ENCODE data around the gene THAP3.
"Not testable (repeated sequence)": the region's sequence is repeated elsewhere in the genome, so short reads cannot be mapped to it uniquely, and the experiment has no call there.

Gene THAP3

GRCh38 chr1:6635161-6635909 lies 10.7 kb downstream of the THAP3 start:
- no peaks in the 10 kb centered on the region for H3K4me1 ChIP-seq (ENCODE audit: insufficient read depth, low read length)
- peaks cover 12% of the 10 kb centered on the region for H4K20me1 ChIP-seq (ENCODE audit: insufficient read depth, low read length)
- no peak overlapping the region for H3K4me3 ChIP-seq (ENCODE audit: low read depth in 1 of 2, low read length in 2 of 2)
- H3K9ac ChIP-seq (ENCODE audit: low read depth, low read length), result no peak overlapping the region
- no peaks in the 10 kb centered on the region for H3K79me2 ChIP-seq (ENCODE audit: insufficient read depth, low read length)
- DNase-seq (no peak), ATAC-seq (ENCODE audit: insufficient read depth, low read depth) (no peak; the same call in 2 of the 3 replicates)
- H3K36me3 ChIP-seq (ENCODE audit: insufficient read depth, low read length), result peaks cover 90% of the 10 kb centered on the region
- H3K27ac ChIP-seq (ENCODE audit: low read length), result no peak overlapping the region
- no peak for TF ChIP-seq CTCF (IDR thresholded peaks at IDR 0.05; ENCODE audit: borderline replicate concordance, extremely low read depth, low read length, poor library complexity, severe bottlenecking)
- no peak for TF ChIP-seq EZH2 (IDR thresholded peaks at IDR 0.05; ENCODE audit: borderline replicate concordance, low read depth, low read length, severe bottlenecking)
- H3K4me2 ChIP-seq (ENCODE audit: insufficient read depth, low read length), result no peak overlapping the region
- H3K9me3 ChIP-seq (ENCODE audit: insufficient read depth, low read length, severe bottlenecking), result no peaks in the 10 kb centered on the region
- no peak overlapping the region for H2AFZ ChIP-seq (ENCODE audit: low read depth, low read length)
- H3K27me3 ChIP-seq (ENCODE audit: insufficient read depth, low read length, poor library complexity), result no peaks in the 10 kb centered on the region

- TF ChIP-seq CTCF (IDR thresholded peaks at IDR 0.05; ENCODE audit: borderline replicate concordance, extremely low read depth, low read length, poor library complexity, severe bottlenecking), result peak; percentile 14
- TF ChIP-seq EZH2 (IDR thresholded peaks at IDR 0.05; ENCODE audit: borderline replicate concordance, low read depth, low read length, severe bottlenecking), result no peak
- Histone ChIP-seq H3K27ac (ENCODE audit: low read length) (no peak overlapping the region), H4K20me1 (ENCODE audit: insufficient read depth, low read length) (peaks cover 12% of the 10 kb centered on the region), H3K79me2 (ENCODE audit: insufficient read depth, low read length) (no peaks in the 10 kb centered on the region), H3K4me3 (ENCODE audit: low read depth in 1 of 2, low read length in 2 of 2) (no peak overlapping the region), H3K9me3 (ENCODE audit: insufficient read depth, low read length, severe bottlenecking) (no peaks in the 10 kb centered on the region), H2AFZ (ENCODE audit: low read depth, low read length) (no peak overlapping the region), H3K4me1 (ENCODE audit: insufficient read depth, low read length) (no peaks in the 10 kb centered on the region), H3K27me3 (ENCODE audit: insufficient read depth, low read length, poor library complexity) (no peaks in the 10 kb centered on the region), H3K36me3 (ENCODE audit: insufficient read depth, low read length) (peaks cover 91% of the 10 kb centered on the region), H3K9ac (ENCODE audit: low read depth, low read length) (no peak overlapping the region), H3K4me2 (ENCODE audit: insufficient read depth, low read length) (no peak overlapping the region)
- no peak for ATAC-seq (ENCODE audit: insufficient read depth, low read depth)
- DNase-seq, result no peak
Observed at GRCh38 chr1:6635910-6636760, 11.5 kb downstream of the THAP3 start.

GRCh38 chr1:6636778-6637177 lies 12.1 kb downstream of the THAP3 start:
- DNase-seq; H3K79me2 ChIP-seq (ENCODE audit: insufficient read depth, low read length); H3K4me1 ChIP-seq (ENCODE audit: insufficient read depth, low read length); H3K27ac ChIP-seq (ENCODE audit: low read length); H3K4me2 ChIP-seq (ENCODE audit: insufficient read depth, low read length); H3K9me3 ChIP-seq (ENCODE audit: insufficient read depth, low read length, severe bottlenecking); ATAC-seq (ENCODE audit: insufficient read depth, low read depth); H3K9ac ChIP-seq (ENCODE audit: low read depth, low read length); H3K27me3 ChIP-seq (ENCODE audit: insufficient read depth, low read length, poor library complexity); H2AFZ ChIP-seq (ENCODE audit: low read depth, low read length); H3K4me3 ChIP-seq (ENCODE audit: low read depth in 1 of 2, low read length in 2 of 2): not testable (repeated sequence)
- peaks cover 12% of the 10 kb centered on the region for H4K20me1 ChIP-seq (ENCODE audit: insufficient read depth, low read length)
- peaks cover 92% of the 10 kb centered on the region for H3K36me3 ChIP-seq (ENCODE audit: insufficient read depth, low read length)

- H3K36me3 ChIP-seq (ENCODE audit: insufficient read depth, low read length), result peaks cover 93% of the 10 kb centered on the region
Observed at GRCh38 chr1:6637770-6638169, 13.1 kb downstream of the THAP3 start.

More at GRCh38 chr1:6637770-6638169, 13.1 kb downstream of the THAP3 start:
- Histone ChIP-seq H3K4me3 (ENCODE audit: low read depth in 1 of 2, low read length in 2 of 2) (no peak overlapping the region), H3K79me2 (ENCODE audit: insufficient read depth, low read length) (no peaks in the 10 kb centered on the region), H3K9me3 (ENCODE audit: insufficient read depth, low read length, severe bottlenecking) (no peaks in the 10 kb centered on the region), H2AFZ (ENCODE audit: low read depth, low read length) (no peak overlapping the region), H4K20me1 (ENCODE audit: insufficient read depth, low read length) (peaks cover 5% of the 10 kb centered on the region), H3K4me1 (ENCODE audit: insufficient read depth, low read length) (no peaks in the 10 kb centered on the region), H3K27me3 (ENCODE audit: insufficient read depth, low read length, poor library complexity) (no peaks in the 10 kb centered on the region), H3K27ac (ENCODE audit: low read length) (no peak overlapping the region), H3K4me2 (ENCODE audit: insufficient read depth, low read length) (no peak overlapping the region), H3K9ac (ENCODE audit: low read depth, low read length) (no peak overlapping the region)
- ATAC-seq (ENCODE audit: insufficient read depth, low read depth) (no peak), DNase-seq (no peak)
- TF ChIP-seq CTCF (IDR thresholded peaks at IDR 0.05; ENCODE audit: borderline replicate concordance, extremely low read depth, low read length, poor library complexity, severe bottlenecking) (no peak), EZH2 (IDR thresholded peaks at IDR 0.05; ENCODE audit: borderline replicate concordance, low read depth, low read length, severe bottlenecking) (no peak)

Data from DND-41 (cell line).